ENCODE results near the gene RIOK2. TPM values are rescaled to one million over a fixed set of nuclear protein-coding genes. Genes with fewer than 3 reads are reported as not detected.
"Not testable (repeated sequence)": the region's sequence is repeated elsewhere in the genome, so short reads cannot be mapped to it uniquely, and the experiment has no call there.

The RIOK2 gene
- polyA plus RNA-seq, 1 of the 3 experiments (the other 2 are of a cell fraction), result 5.9 TPM

DNA sequence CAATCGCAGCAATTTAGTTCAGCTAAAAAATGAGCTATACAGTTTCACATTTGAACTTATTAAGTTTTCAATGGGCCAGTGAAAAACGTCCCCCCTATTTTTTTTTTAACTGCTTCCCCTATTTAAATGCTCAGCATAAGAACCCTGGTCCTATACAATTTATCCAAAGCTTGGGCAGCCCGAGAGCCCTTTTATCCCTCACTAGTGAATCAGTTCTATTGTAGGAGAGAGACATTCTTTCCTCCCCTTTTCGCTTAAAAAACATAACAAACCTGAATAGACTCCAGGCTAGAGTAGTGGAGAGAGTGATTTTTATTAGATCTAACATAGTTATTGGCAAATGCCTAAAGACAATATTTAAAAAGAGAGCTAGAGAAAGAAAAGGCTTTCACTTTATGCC is 42.0 kb downstream of the RIOK2 start (continued):
- TF ChIP-seq PBX3 (IDR thresholded peaks at IDR 0.05), result no peak

DNA sequence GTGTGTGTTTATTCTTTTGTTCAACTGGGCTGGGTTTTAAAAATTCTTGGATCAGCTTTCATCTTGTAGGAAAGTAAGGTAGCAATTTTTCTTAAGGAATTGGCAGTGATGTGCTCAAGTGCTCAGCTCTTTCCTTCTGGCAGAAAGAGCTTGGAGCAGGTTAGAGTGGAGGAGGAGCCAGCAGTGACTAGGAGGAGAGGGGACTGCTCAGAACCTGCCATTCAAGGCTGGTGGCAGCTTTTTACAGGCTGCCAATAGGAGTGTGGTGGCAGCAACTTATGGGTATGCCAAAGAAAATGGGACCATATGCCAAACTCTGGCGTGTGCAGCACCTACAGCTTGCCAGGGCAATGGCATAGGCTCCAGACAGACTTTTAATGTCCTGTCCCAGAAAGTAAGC is 42.8 kb downstream of the RIOK2 start:
- H3K9me3 ChIP-seq; H3K4me1 ChIP-seq (ENCODE audit: control insufficient read depth in 1 of 2, insufficient read depth in 2 of 2, low read depth in 1 of 2, low read length in 1 of 2); H3K9ac ChIP-seq; H2AFZ ChIP-seq (ENCODE audit: low read depth); H3K9me2 ChIP-seq; H4K20me1 ChIP-seq (ENCODE audit: insufficient read depth); H3K36me3 ChIP-seq (replicated peaks in 1 of 2; ENCODE audit: control insufficient read depth in 1 of 2, insufficient read depth in 2 of 2, low read length in 1 of 2); H3K27me3 ChIP-seq (ENCODE audit: insufficient read depth); H3K79me2 ChIP-seq (ENCODE audit: insufficient read depth); H3F3A ChIP-seq (replicated peaks; ENCODE audit: insufficient read depth); POLR2A ChIA-PET; H3K27ac ChIP-seq (ENCODE audit: low read depth in 2 of 2, low read length in 1 of 2); H3K4me2 ChIP-seq; H3K4me3 ChIP-seq (ENCODE audit: low read depth in 2 of 2, low read length in 1 of 2); DNase-seq: not testable (repeated sequence)
- CTCF ChIA-PET, result interaction anchor here (0.6 to 5.6 kb wide), 7 partner anchors 12 to 526 kb away, joined by 3 to 60 read pairs (median 7); no protein-coding TSS in a partner anchor
- WGBS (ENCODE audit: low lambda C conversion rate), result 60% methylated on average over 1 of the region's 1 CpG

- H3K9ac ChIP-seq, result no peak overlapping the region
- no peaks in the 10 kb centered on the region for H3K9me2 ChIP-seq
- no peaks in the 10 kb centered on the region for H4K20me1 ChIP-seq (ENCODE audit: insufficient read depth)
- ChIA-PET CTCF (interaction anchor here (1.0 to 3.0 kb wide), 4 partner anchors 25 to 800 kb away, joined by 3 to 14 read pairs (median 4); no protein-coding TSS in a partner anchor), POLR2A (no interaction called here)
- TF ChIP-seq FOXM1 (IDR thresholded peaks at IDR 0.05; ENCODE audit: low read depth) (no peak), SIN3A (IDR thresholded peaks at IDR 0.05; ENCODE audit: borderline replicate concordance, low read depth, low read length) (no peak), RAD21 (IDR thresholded peaks at IDR 0.05; ENCODE audit: low read length) (no peak), SMC3 (IDR thresholded peaks at IDR 0.05; ENCODE audit: low read depth, low read length) (no peak)
- TF ChIP-seq, protein P1, sequence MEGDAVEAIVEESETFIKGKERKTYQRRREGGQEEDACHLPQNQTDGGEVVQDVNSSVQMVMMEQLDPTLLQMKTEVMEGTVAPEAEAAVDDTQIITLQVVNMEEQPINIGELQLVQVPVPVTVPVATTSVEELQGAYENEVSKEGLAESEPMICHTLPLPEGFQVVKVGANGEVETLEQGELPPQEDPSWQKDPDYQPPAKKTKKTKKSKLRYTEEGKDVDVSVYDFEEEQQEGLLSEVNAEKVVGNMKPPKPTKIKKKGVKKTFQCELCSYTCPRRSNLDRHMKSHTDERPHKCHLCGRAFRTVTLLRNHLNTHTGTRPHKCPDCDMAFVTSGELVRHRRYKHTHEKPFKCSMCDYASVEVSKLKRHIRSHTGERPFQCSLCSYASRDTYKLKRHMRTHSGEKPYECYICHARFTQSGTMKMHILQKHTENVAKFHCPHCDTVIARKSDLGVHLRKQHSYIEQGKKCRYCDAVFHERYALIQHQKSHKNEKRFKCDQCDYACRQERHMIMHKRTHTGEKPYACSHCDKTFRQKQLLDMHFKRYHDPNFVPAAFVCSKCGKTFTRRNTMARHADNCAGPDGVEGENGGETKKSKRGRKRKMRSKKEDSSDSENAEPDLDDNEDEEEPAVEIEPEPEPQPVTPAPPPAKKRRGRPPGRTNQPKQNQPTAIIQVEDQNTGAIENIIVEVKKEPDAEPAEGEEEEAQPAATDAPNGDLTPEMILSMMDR (IDR thresholded peaks at IDR 0.05), result no peak
- no peaks in the 10 kb centered on the region for H3K9me3 ChIP-seq
- H3K27me3 ChIP-seq (ENCODE audit: insufficient read depth), result no peaks in the 10 kb centered on the region
- no peak overlapping the region for H3K4me3 ChIP-seq (ENCODE audit: low read depth in 2 of 2, low read length in 1 of 2)
- H2AFZ ChIP-seq (ENCODE audit: low read depth), result no peak overlapping the region
- no peak overlapping the region for H3K4me2 ChIP-seq
- H3K4me1 ChIP-seq (ENCODE audit: control insufficient read depth in 1 of 2, insufficient read depth in 2 of 2, low read depth in 1 of 2, low read length in 1 of 2), result no peaks in the 10 kb centered on the region; a peak in 2 of 4 replicates
- H3K27ac ChIP-seq (ENCODE audit: low read depth in 2 of 2, low read length in 1 of 2), result no peak overlapping the region
- WGBS (ENCODE audit: low lambda C conversion rate), result 83% methylated on average over 4 of the region's 4 CpGs
- H3K36me3 ChIP-seq (replicated peaks in 1 of 2; ENCODE audit: control insufficient read depth in 1 of 2, insufficient read depth in 2 of 2, low read length in 1 of 2), result no peaks in the 10 kb centered on the region
- no peaks in the 10 kb centered on the region for H3F3A ChIP-seq (replicated peaks; ENCODE audit: insufficient read depth)
- DNase-seq, result no peak
- H3K79me2 ChIP-seq (ENCODE audit: insufficient read depth), result no peaks in the 10 kb centered on the region
Observed at GRCh38 chr5:97136475-97136874, 46.6 kb downstream of the RIOK2 start.

DNA sequence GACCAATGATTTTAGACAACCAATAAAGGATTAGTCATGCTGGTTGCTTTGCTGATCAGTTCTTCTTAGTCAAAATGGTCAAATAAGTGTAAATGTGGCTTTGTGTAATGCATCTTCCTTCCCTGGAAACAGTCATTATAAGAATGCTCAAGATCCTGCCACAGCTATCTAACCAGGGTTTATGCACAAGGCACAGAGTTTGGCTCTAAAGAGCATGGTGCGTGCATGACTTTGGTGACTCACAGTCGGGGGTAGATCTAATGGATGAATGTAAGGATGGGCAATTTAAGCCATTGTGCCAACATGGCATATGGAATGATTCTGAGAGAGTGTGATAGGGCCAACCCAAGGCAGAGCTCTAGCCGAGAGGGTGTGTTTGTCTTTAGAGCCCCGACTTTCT is 47.2 kb downstream of the RIOK2 start:
- H3K4me1 ChIP-seq (ENCODE audit: control insufficient read depth in 1 of 2, insufficient read depth in 2 of 2, low read depth in 1 of 2, low read length in 1 of 2), result no peaks in the 10 kb centered on the region; a peak in 1 of 4 replicates
- CTCF ChIA-PET, result interaction anchor here (0.8 to 3.0 kb wide), 5 partner anchors 14 to 799 kb away, joined by 3 to 14 read pairs (median 3); no protein-coding TSS in a partner anchor
- no peaks in the 10 kb centered on the region for H3K27me3 ChIP-seq (ENCODE audit: insufficient read depth)
- no peaks in the 10 kb centered on the region for H4K20me1 ChIP-seq (ENCODE audit: insufficient read depth)
- DNase-seq, result no peak
- no peak overlapping the region for H3K9ac ChIP-seq
- no peak overlapping the region for H3K4me2 ChIP-seq
- WGBS (ENCODE audit: low lambda C conversion rate), result 77% methylated on average over 4 of the region's 4 CpGs
- no peaks in the 10 kb centered on the region for H3K79me2 ChIP-seq (ENCODE audit: insufficient read depth)
- no peaks in the 10 kb centered on the region for H3F3A ChIP-seq (replicated peaks; ENCODE audit: insufficient read depth)
- no peaks in the 10 kb centered on the region for H3K9me2 ChIP-seq
- H3K27ac ChIP-seq (ENCODE audit: low read depth in 2 of 2, low read length in 1 of 2), result no peak overlapping the region
- no peak overlapping the region for H2AFZ ChIP-seq (ENCODE audit: low read depth)
- no peaks in the 10 kb centered on the region for H3K36me3 ChIP-seq (replicated peaks in 1 of 2; ENCODE audit: control insufficient read depth in 1 of 2, insufficient read depth in 2 of 2, low read length in 1 of 2)
- POLR2A ChIA-PET, result no interaction called here
- H3K9me3 ChIP-seq, result no peaks in the 10 kb centered on the region
- H3K4me3 ChIP-seq (ENCODE audit: low read depth in 2 of 2, low read length in 1 of 2), result no peak overlapping the region
- TF ChIP-seq NFIC (IDR thresholded peaks at IDR 0.05; ENCODE audit: borderline replicate concordance) (no peak), RAD21 (IDR thresholded peaks at IDR 0.05; ENCODE audit: low read length) (no peak), EZH2phosphoT487 (IDR thresholded peaks at IDR 0.05; ENCODE audit: borderline replicate concordance, low read depth) (no peak), GABPA (IDR thresholded peaks at IDR 0.05; ENCODE audit: low read depth) (no peak), RFX5 (IDR thresholded peaks at IDR 0.05; ENCODE audit: low read length) (no peak), EP300 (IDR thresholded peaks at IDR 0.05; ENCODE audit: borderline replicate concordance in 1 of 2, low read depth in 1 of 2, low read length in 1 of 2) (no peak), NRF1 (IDR thresholded peaks at IDR 0.05; ENCODE audit: low read depth, low read length) (no peak), FOSL2 (IDR thresholded peaks at IDR 0.05; ENCODE audit: borderline replicate concordance, low read depth) (no peak)
- TF ChIP-seq, protein P2, sequence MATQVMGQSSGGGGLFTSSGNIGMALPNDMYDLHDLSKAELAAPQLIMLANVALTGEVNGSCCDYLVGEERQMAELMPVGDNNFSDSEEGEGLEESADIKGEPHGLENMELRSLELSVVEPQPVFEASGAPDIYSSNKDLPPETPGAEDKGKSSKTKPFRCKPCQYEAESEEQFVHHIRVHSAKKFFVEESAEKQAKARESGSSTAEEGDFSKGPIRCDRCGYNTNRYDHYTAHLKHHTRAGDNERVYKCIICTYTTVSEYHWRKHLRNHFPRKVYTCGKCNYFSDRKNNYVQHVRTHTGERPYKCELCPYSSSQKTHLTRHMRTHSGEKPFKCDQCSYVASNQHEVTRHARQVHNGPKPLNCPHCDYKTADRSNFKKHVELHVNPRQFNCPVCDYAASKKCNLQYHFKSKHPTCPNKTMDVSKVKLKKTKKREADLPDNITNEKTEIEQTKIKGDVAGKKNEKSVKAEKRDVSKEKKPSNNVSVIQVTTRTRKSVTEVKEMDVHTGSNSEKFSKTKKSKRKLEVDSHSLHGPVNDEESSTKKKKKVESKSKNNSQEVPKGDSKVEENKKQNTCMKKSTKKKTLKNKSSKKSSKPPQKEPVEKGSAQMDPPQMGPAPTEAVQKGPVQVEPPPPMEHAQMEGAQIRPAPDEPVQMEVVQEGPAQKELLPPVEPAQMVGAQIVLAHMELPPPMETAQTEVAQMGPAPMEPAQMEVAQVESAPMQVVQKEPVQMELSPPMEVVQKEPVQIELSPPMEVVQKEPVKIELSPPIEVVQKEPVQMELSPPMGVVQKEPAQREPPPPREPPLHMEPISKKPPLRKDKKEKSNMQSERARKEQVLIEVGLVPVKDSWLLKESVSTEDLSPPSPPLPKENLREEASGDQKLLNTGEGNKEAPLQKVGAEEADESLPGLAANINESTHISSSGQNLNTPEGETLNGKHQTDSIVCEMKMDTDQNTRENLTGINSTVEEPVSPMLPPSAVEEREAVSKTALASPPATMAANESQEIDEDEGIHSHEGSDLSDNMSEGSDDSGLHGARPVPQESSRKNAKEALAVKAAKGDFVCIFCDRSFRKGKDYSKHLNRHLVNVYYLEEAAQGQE (IDR thresholded peaks at IDR 0.05; ENCODE audit: low read depth, low read length), result no peak
